ENCODE results near the gene CFAP53.
"Not testable (repeated sequence)": the region's sequence is repeated elsewhere in the genome, so short reads cannot be mapped to it uniquely, and the experiment has no call there.

Gene CFAP53

GRCh38 chr18:50268022-50268747 is 1.9 kb upstream of the CFAP53 start:
- DNase-seq, result peak; percentile 63

GRCh38 chr18:50262977-50263376 is 3.3 kb downstream of the CFAP53 start:
- no peak for DNase-seq

- no peak for DNase-seq
Measured at GRCh38 chr18:50250935-50251334, 15.4 kb downstream of the CFAP53 start.

- DNase-seq, result no peak
Measured at GRCh38 chr18:50249576-50249975, 16.7 kb downstream of the CFAP53 start.

- no peak for DNase-seq
Measured at GRCh38 chr18:50247561-50247960, 18.7 kb downstream of the CFAP53 start.

- DNase-seq, result not testable (repeated sequence)
Measured at GRCh38 chr18:50241768-50242167, 24.5 kb downstream of the CFAP53 start.

- no peak for DNase-seq
Measured at GRCh38 chr18:50240080-50240563, 26.2 kb downstream of the CFAP53 start.

GRCh38 chr18:50232419-50232818 is 33.9 kb downstream of the CFAP53 start:
- no peak for DNase-seq

GRCh38 chr18:50231621-50232020 is 34.7 kb downstream of the CFAP53 start:
- DNase-seq, result no peak

- DNase-seq, result not testable (repeated sequence)
Measured at GRCh38 chr18:50220249-50220648, 46.0 kb downstream of the CFAP53 start.

- peak; percentile 9 for DNase-seq
Measured at GRCh38 chr18:50218432-50219197, 47.7 kb downstream of the CFAP53 start.

- no peak for DNase-seq
Measured at GRCh38 chr18:50209311-50209710, 57.0 kb downstream of the CFAP53 start.

- no peak for DNase-seq
Measured at GRCh38 chr18:50207722-50208121, 58.6 kb downstream of the CFAP53 start.

- DNase-seq, result no peak
Measured at GRCh38 chr18:50203801-50204604, 62.3 kb downstream of the CFAP53 start.

GRCh38 chr18:50201476-50202018 is 64.7 kb downstream of the CFAP53 start:
- DNase-seq, result no peak

GRCh38 chr18:50199921-50200320 is 66.4 kb downstream of the CFAP53 start:
- no peak for DNase-seq

- no peak for DNase-seq
Measured at GRCh38 chr18:50199346-50199855, 66.9 kb downstream of the CFAP53 start.

- no peak for DNase-seq
Measured at GRCh38 chr18:50196261-50196660, 70.0 kb downstream of the CFAP53 start.

- no peak for DNase-seq
Measured at GRCh38 chr18:50195689-50196088, 70.6 kb downstream of the CFAP53 start.

- peak; percentile 19 for DNase-seq
Measured at GRCh38 chr18:50194631-50195532, 71.4 kb downstream of the CFAP53 start, which contains the start of gene MYO5B. Gene MYO5B, minus strand, starts transcription at chr18:50195147. Its CDS starts 354 bp downstream, at chr18:50194793.

Data from central memory CD4-positive, alpha-beta T cell (primary cell).